CD1c-positive myeloid dendritic cell (primary cell): Measurements from ENCODE around the gene B3GNT5.

Experiments used
- DNase-seq: peaks from one replicate; pipeline ENCODE4 v3.0.0-alpha.2; 2016; ENCODE audit errors: extremely low spot score

B3GNT5 gene

DNA sequence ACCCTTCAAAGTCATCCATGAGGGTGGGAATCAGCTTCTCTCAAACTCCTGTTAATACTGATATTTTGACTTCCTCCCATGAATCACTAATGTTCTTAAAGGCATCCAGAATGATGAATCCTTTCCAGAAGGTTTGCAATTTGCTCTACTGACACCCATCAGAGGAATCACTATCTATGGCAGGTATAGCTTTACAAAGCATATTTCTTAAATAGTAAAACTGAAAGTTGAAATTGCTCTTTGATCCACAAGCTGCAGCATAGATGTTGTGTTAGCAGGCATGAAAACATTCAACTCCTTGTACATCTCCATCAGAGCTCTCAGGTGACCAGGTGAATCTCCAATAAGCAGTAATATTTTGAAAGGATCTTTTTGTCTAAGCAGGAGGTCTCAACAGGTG is 66.3 kb downstream of the B3GNT5 start:
- DNase-seq, result no peak
